B cell (primary cell): ENCODE measurements around the gene PSEN1. TPM values are rescaled to one million over a fixed set of nuclear protein-coding genes. Genes with fewer than 3 reads are reported as not detected.

Experiments
- ATAC-seq: fragments of 200-7000 bp; cut with Tn5 transposase; one replicate; pipeline ENCODE4 v1.10.0; 2021; ENCODE audit warnings: low read depth, mild to moderate bottlenecking, moderate number of reproducible peaks, moderate library complexity
- CTCF ChIA-PET: fragments of 350-600 bp; sonication (Branson Sonifier 250); formaldehyde crosslinking; loops from one replicate; lab custom pipeline; 2021; ENCODE audit warnings: antibody characterized with exemption, inconsistent platforms; lab: Charles Lee
- POLR2A ChIA-PET: fragments of 350-600 bp; sonication (Branson Sonifier 250); formaldehyde crosslinking; loops from one replicate; lab custom pipeline; 2021; ENCODE audit warnings: antibody characterized with exemption; lab: Charles Lee
- DNase-seq: peaks from one replicate; pipeline ENCODE4 v3.0.0; 2013
- H2AFZ ChIP-seq: 2 replicates; pipeline ENCODE4 v1.6.1; 2012; ENCODE audit warnings: mild to moderate bottlenecking, low read depth, low read length; ENCODE audit not compliant: insufficient read depth, poor library complexity, severe bottlenecking
- H3K27ac ChIP-seq, 2 donors: 1 replicate in 1 of 2; 2 replicates in 1 of 2; pipeline ENCODE4 v1.5.1; 2012 to 2013; ENCODE audit warnings: low read length in 2 of 2, mild to moderate bottlenecking in 2 of 2, moderate library complexity in 1 of 2
- H3K27me3 ChIP-seq, 4 experiments: fragments of 200-600 bp in 1 of 4; sonication (generic) in 1 of 4; replicated peaks in 1 of 4; 1 replicate in 2 of 4; 2 replicates in 2 of 4; pipeline versions ENCODE4 v1.6.1 to v1.7.0; 2013 to 2016; ENCODE audit warnings: low read length in 3 of 4, mild to moderate bottlenecking in 2 of 4, mixed read lengths in 1 of 4, moderate library complexity in 1 of 4; ENCODE audit not compliant: insufficient read depth in 4 of 4, control insufficient read depth in 3 of 4; ENCODE audit errors: control extremely low read depth in 1 of 4
- H3K36me3 ChIP-seq, 2 experiments: replicated peaks in 1 of 2; 1 replicate in 1 of 2; 2 replicates in 1 of 2; pipeline versions ENCODE4 v1.6.1 to v1.7.1; 2013; ENCODE audit warnings: low read length in 1 of 2; ENCODE audit not compliant: insufficient read depth in 2 of 2, control insufficient read depth in 1 of 2; ENCODE audit errors: control extremely low read depth in 1 of 2, extremely low read depth in 1 of 2
- H3K4me1 ChIP-seq, 2 donors: fragments of 200-600 bp in 1 of 2; sonication (generic) in 1 of 2; 1 replicate in 1 of 2; 2 replicates in 1 of 2; pipeline versions ENCODE4 v1.5.1 to v1.6.1; 2013 to 2017; ENCODE audit warnings: low read length in 2 of 2; ENCODE audit not compliant: control insufficient read depth in 2 of 2, insufficient read depth in 2 of 2
- H3K4me2 ChIP-seq: replicated peaks from 2 replicates; pipeline ENCODE3; 2012; ENCODE audit warnings: mild to moderate bottlenecking, low read depth, low read length; ENCODE audit not compliant: poor library complexity, severe bottlenecking
- H3K4me3 ChIP-seq, 5 experiments: fragments of 200-600 bp in 1 of 5; sonication (generic) in 1 of 5; 1 replicate in 3 of 5; 2 replicates in 2 of 5; pipeline versions ENCODE4 v1.5.1 to v1.7.0; 2011 to 2016; ENCODE audit warnings: low read length in 4 of 5, mild to moderate bottlenecking in 4 of 5, low read depth in 2 of 5, control low read depth in 1 of 5, moderate library complexity in 1 of 5; ENCODE audit not compliant: insufficient read depth in 1 of 5; ENCODE audit errors: control extremely low read depth in 1 of 5, extremely low read depth in 1 of 5
- H3K79me2 ChIP-seq: fragments of 200-600 bp; sonication (generic); one replicate; pipeline ENCODE4 v1.6.0; 2016; ENCODE audit warnings: low read length; ENCODE audit not compliant: control insufficient read depth, insufficient read depth
- H3K9ac ChIP-seq: fragments of 200-600 bp; sonication (generic); 2 replicates; pipeline ENCODE4 v1.6.1; 2017; ENCODE audit warnings: mild to moderate bottlenecking, low read length, moderate library complexity
- H3K9me3 ChIP-seq, 3 donors: one replicate each; pipeline versions ENCODE4 v1.6.1 to v1.7.1; 2013; ENCODE audit warnings: low read length in 2 of 3; ENCODE audit not compliant: control insufficient read depth in 2 of 3, insufficient read depth in 1 of 3; ENCODE audit errors: control extremely low read depth in 1 of 3
- H4K20me1 ChIP-seq: 2 replicates; pipeline ENCODE4 v1.6.0; 2012; ENCODE audit warnings: mild to moderate bottlenecking, low read length; ENCODE audit not compliant: insufficient read depth, control insufficient read depth, poor library complexity, severe bottlenecking
- H3K27ac Mint-ChIP-seq: one replicate; pipeline ENCODE4 v1.8.0; 2021; ENCODE audit warnings: mixed read lengths
- H3K27me3 Mint-ChIP-seq: one replicate; pipeline ENCODE4 v1.8.0; 2021; ENCODE audit warnings: mixed read lengths
- H3K4me1 Mint-ChIP-seq: one replicate; pipeline ENCODE4 v1.8.0; 2021; ENCODE audit warnings: mixed read lengths
- H3K4me3 Mint-ChIP-seq: one replicate; pipeline ENCODE4 v1.8.0; 2021; ENCODE audit warnings: mixed read lengths
- H3K9me3 Mint-ChIP-seq: one replicate; pipeline ENCODE4 v1.8.0; 2022; ENCODE audit warnings: mixed read lengths; ENCODE audit not compliant: insufficient read depth
- EZH2 ChIP-seq: IDR thresholded peaks from 2 replicates; pipeline ENCODE4 v1.6.1; 2012; ENCODE audit warnings: borderline replicate concordance, low read depth, mild to moderate bottlenecking, moderate library complexity, low read length; ENCODE audit not compliant: insufficient read depth, poor library complexity, severe bottlenecking
- WGBS: methylation state at CpG from one replicate; pipeline ENCODE4 v1.1.5; 2013; ENCODE audit warnings: missing lambda C conversion rate; ENCODE audit not compliant: insufficient coverage; 5-methylcytosine and 5-hydroxymethylcytosine counted together
- intact Hi-C: fragments of 100-400 bp; cut with micrococcal nuclease; formaldehyde crosslinking; loops from one replicate; pipeline ENCODE4 v1.10.0; 2022
- polyA plus RNA-seq: library from polyadenylated mRNA; depleted of rRNA; stranded (reverse); fragments of >200 nt; gene quantifications from 2 replicates; pipeline ENCODE4 v1.2.3, GENCODE V29; 2012
- total RNA-seq, 2 donors: library from RNA; stranded (reverse); fragments of 120-200 nt in 1 of 2; gene quantifications; 1 replicate in 1 of 2; 2 replicates in 1 of 2; pipeline versions ENCODE4 v1.2.3 to v1.2.4, GENCODE V29; 2013 to 2022
- TF ChIP-seq, protein P1 (sequence below): fragments of 200-600 bp; IDR thresholded peaks from one replicate; pipeline ENCODE4 v1.8.0; 2022; ENCODE audit warnings: antibody characterized with exemption, mild to moderate bottlenecking

Gene PSEN1
- total and polyA plus RNA-seq, 2 donors (not counting 1 experiment from before 2014, with no cell fraction given): 10.2 to 75.9 TPM

GRCh38 chr14:73207615-73208014, 71.3 kb downstream of the PSEN1 start:
- ATAC-seq (no peak), DNase-seq (no peak)
- H3K9me3 ChIP-seq: peaks cover 0 to 14% (median 1%) of the 10 kb centered on the region in 3 donors
- H3K27ac ChIP-seq: no peak overlapping the region
- H3K4me3 ChIP-seq: no peak overlapping the region
- WGBS: 100% methylated on average over 2 of the region's 2 CpGs
- H3K9ac ChIP-seq: no peak overlapping the region
- H3K27me3 ChIP-seq: no peaks in the 10 kb centered on the region
- POLR2A ChIA-PET: no interaction called here
- H3K4me1 Mint-ChIP-seq: no peaks in the 10 kb centered on the region
- TF ChIP-seq EZH2: no peak
- TF ChIP-seq, protein P1, sequence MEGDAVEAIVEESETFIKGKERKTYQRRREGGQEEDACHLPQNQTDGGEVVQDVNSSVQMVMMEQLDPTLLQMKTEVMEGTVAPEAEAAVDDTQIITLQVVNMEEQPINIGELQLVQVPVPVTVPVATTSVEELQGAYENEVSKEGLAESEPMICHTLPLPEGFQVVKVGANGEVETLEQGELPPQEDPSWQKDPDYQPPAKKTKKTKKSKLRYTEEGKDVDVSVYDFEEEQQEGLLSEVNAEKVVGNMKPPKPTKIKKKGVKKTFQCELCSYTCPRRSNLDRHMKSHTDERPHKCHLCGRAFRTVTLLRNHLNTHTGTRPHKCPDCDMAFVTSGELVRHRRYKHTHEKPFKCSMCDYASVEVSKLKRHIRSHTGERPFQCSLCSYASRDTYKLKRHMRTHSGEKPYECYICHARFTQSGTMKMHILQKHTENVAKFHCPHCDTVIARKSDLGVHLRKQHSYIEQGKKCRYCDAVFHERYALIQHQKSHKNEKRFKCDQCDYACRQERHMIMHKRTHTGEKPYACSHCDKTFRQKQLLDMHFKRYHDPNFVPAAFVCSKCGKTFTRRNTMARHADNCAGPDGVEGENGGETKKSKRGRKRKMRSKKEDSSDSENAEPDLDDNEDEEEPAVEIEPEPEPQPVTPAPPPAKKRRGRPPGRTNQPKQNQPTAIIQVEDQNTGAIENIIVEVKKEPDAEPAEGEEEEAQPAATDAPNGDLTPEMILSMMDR: no peak
- no peaks in the 10 kb centered on the region for H3K27me3 Mint-ChIP-seq
- no peak overlapping the region for H3K4me3 Mint-ChIP-seq
- no peaks in the 10 kb centered on the region for H3K4me1 ChIP-seq
- H3K4me2 ChIP-seq: no peak overlapping the region
- CTCF ChIA-PET: no interaction called here
- no peak overlapping the region for H3K27ac Mint-ChIP-seq
- no peaks in the 10 kb centered on the region for H3K9me3 Mint-ChIP-seq
- intact Hi-C loops: no loop called here
- peaks cover 26 to 74% of the 10 kb centered on the region in 2 experiments for H3K36me3 ChIP-seq
- no peak overlapping the region for H2AFZ ChIP-seq
- H3K79me2 ChIP-seq: no peaks in the 10 kb centered on the region
- H4K20me1 ChIP-seq: no peaks in the 10 kb centered on the region

- H4K20me1 ChIP-seq: no peaks in the 10 kb centered on the region
- Mint-ChIP-seq H3K27me3 (no peaks in the 10 kb centered on the region), H3K4me1 (no peaks in the 10 kb centered on the region), H3K27ac (no peak overlapping the region), H3K9me3 (no peaks in the 10 kb centered on the region), H3K4me3 (no peak overlapping the region)
- H3K27me3 ChIP-seq: no peaks in the 10 kb centered on the region
- 100% methylated on average over 3 of the region's 3 CpGs for WGBS
- H3K9me3 ChIP-seq: peaks cover 0 to 14% (median 1%) of the 10 kb centered on the region in 3 donors
- H2AFZ ChIP-seq: no peak overlapping the region
- POLR2A ChIA-PET: interaction anchor here (0.6 kb wide), 1 partner anchor 16 kb away, joined by 3 read pairs; no protein-coding TSS in a partner anchor
- DNase-seq: no peak
- no peaks in the 10 kb centered on the region for H3K4me1 ChIP-seq
- CTCF ChIA-PET: no interaction called here
- no peak overlapping the region for H3K4me3 ChIP-seq
- no peaks in the 10 kb centered on the region for H3K79me2 ChIP-seq
- no peak for ATAC-seq
- no peak overlapping the region for H3K9ac ChIP-seq
- intact Hi-C loops: no loop called here
- peaks cover 32 to 81% of the 10 kb centered on the region in 2 experiments for H3K36me3 ChIP-seq
- H3K4me2 ChIP-seq: no peak overlapping the region
- TF ChIP-seq, protein P1: no peak
- no peak for TF ChIP-seq EZH2
- H3K27ac ChIP-seq: no peak overlapping the region
Measured at GRCh38 chr14:73208390-73208789, 72.1 kb downstream of the PSEN1 start.
